A549 (cell line): ENCODE results near the gene POPDC3. TPM values are rescaled to one million over a fixed set of nuclear protein-coding genes. Genes with fewer than 3 reads are reported as not detected.

Experiments used
- ATAC-seq, 2 experiments: fragments of 200-7000 bp in 1 of 2; fragments of >200 bp in 1 of 2; cut with Nextera tagmentation in 1 of 2; cut with Tn5 transposase in 1 of 2; 3 replicates each; pipeline versions ENCODE4 v1.8.0 to v1.9.1; 2018 to 2020; ENCODE audit warnings: mild to moderate bottlenecking in 1 of 2, moderate library complexity in 1 of 2
- CTCF ChIA-PET: fragments of 300-600 bp; sonication (Branson Sonifier 250); formaldehyde crosslinking; extraction: SDS; loops from one replicate; lab custom pipeline; 2021; ENCODE audit warnings: antibody characterized with exemption, inconsistent platforms; lab: Yijun Ruan, JAX
- POLR2A ChIA-PET: fragments of 350-600 bp; formaldehyde crosslinking; extraction: SDS; loops from one replicate; lab custom pipeline; 2021; ENCODE audit warnings: antibody characterized with exemption, inconsistent platforms; lab: Yijun Ruan, JAX
- DNase-seq, 2 experiments: peaks; one replicate each; pipeline versions ENCODE4 v3.0.0 to v3.0.0-alpha.2; 2011 to 2016; ENCODE audit warnings: low read depth in 1 of 2, low spot score in 1 of 2
- FAIRE-seq: peaks from 2 replicates; lab custom pipeline; 2011; peaks lifted over from hg19 to GRCh38; lab: Jason Lieb, UNC
- H3K27ac ChIP-seq, 2 experiments: fragments of >200 bp; sonication (Bioruptor Twin); formaldehyde crosslinking; 3 replicates each; pipeline ENCODE4 v1.5.1; 2016 to 2017
- H3K4me1 ChIP-seq: fragments of >200 bp; sonication (Bioruptor Twin); formaldehyde crosslinking; 3 replicates; pipeline ENCODE4 v1.6.1; 2016
- H3K4me2 ChIP-seq: fragments of >200 bp; sonication (Bioruptor Twin); formaldehyde crosslinking; 3 replicates; pipeline ENCODE4 v1.6.1; 2016
- H3K4me3 ChIP-seq: fragments of >200 bp; sonication (Bioruptor Twin); formaldehyde crosslinking; 3 replicates; pipeline ENCODE4 v1.5.1; 2016
- H3K9me3 ChIP-seq: fragments of >200 bp; sonication (Bioruptor Twin); formaldehyde crosslinking; 3 replicates; pipeline ENCODE4 v1.6.1; 2016
- BHLHE40 ChIP-seq: IDR thresholded peaks from 2 replicates; pipeline ENCODE4 v1.6.1; 2012; ENCODE audit warnings: low read depth, low read length, inconsistent platforms
- CHD4 ChIP-seq: fragments of 200-600 bp; sonication (generic); IDR thresholded peaks from 2 replicates; pipeline ENCODE4 v1.6.1; 2016; ENCODE audit warnings: antibody characterized with exemption, mild to moderate bottlenecking, borderline replicate concordance
- E2F6 ChIP-seq: IDR thresholded peaks from 2 replicates; pipeline ENCODE4 v1.6.1; 2012; ENCODE audit warnings: low read depth, borderline replicate concordance
- EHMT2 ChIP-seq: fragments of 200-600 bp; sonication (generic); IDR thresholded peaks from 2 replicates; pipeline ENCODE4 v1.6.1; 2016; ENCODE audit warnings: antibody characterized with exemption, low read depth, mild to moderate bottlenecking, moderate library complexity
- ELK1 ChIP-seq: fragments of 150-350 bp; IDR thresholded peaks from 2 replicates; pipeline ENCODE4 v1.6.1; 2014; ENCODE audit warnings: low read depth, mild to moderate bottlenecking, low read length
- EP300 ChIP-seq, 2 experiments: fragments of >200 bp; sonication (Bioruptor Twin); formaldehyde crosslinking; IDR thresholded peaks; 2 replicates in 1 of 2; 3 replicates in 1 of 2; pipeline ENCODE4 v1.6.1; 2016 to 2017
- ESRRA ChIP-seq: fragments of 150-350 bp; IDR thresholded peaks from 2 replicates; pipeline ENCODE4 v1.6.1; 2014; ENCODE audit warnings: mild to moderate bottlenecking, low read length, borderline replicate concordance
- FOXS1 ChIP-seq: fragments of 250-450 bp; sonication (Bioruptor Pico); IDR thresholded peaks from 2 replicates; pipeline ENCODE4 v1.5.0; 2020; ENCODE audit warnings: mild to moderate bottlenecking, moderate library complexity
- HDAC2 ChIP-seq: fragments of 200-600 bp; sonication (generic); IDR thresholded peaks from 2 replicates; pipeline ENCODE4 v1.6.1; 2016
- HEYL ChIP-seq: fragments of 250-450 bp; sonication (Bioruptor Pico); IDR thresholded peaks from 2 replicates; pipeline ENCODE4 v1.8.0; 2021; ENCODE audit warnings: mild to moderate bottlenecking, moderate library complexity
- KDM1A ChIP-seq: fragments of 200-600 bp; sonication (generic); IDR thresholded peaks from 2 replicates; pipeline ENCODE4 v1.6.1; 2016; ENCODE audit warnings: low read depth, mild to moderate bottlenecking
- MAFK ChIP-seq: fragments of 450-650 bp; IDR thresholded peaks from 2 replicates; pipeline ENCODE4 v1.6.1; 2014; ENCODE audit not compliant: partially characterized antibody
- MAZ ChIP-seq: fragments of 150-350 bp; IDR thresholded peaks from 2 replicates; pipeline ENCODE4 v1.6.1; 2014; ENCODE audit warnings: antibody characterized with exemption, low read depth, low read length, borderline replicate concordance
- MYC ChIP-seq: IDR thresholded peaks from 2 replicates; pipeline ENCODE4 v1.6.1; 2012; ENCODE audit warnings: mild to moderate bottlenecking, inconsistent platforms, low read length, improper control_type of control experiment, borderline replicate concordance
- NFE2L2 ChIP-seq: fragments of 150-350 bp; conservative IDR thresholded peaks from 2 replicates; pipeline ENCODE4 v1.6.1; 2014; ENCODE audit warnings: low read length
- NPAS2 ChIP-seq: fragments of 250-450 bp; sonication (Bioruptor Pico); IDR thresholded peaks from 2 replicates; pipeline ENCODE4 v1.8.0; 2022; ENCODE audit warnings: mild to moderate bottlenecking, moderate library complexity, borderline replicate concordance
- NR3C1 ChIP-seq: fragments of >200 bp; sonication (Bioruptor Twin); formaldehyde crosslinking; IDR thresholded peaks from 3 replicates; pipeline ENCODE4 v1.6.1; 2017
- PBX3 ChIP-seq: IDR thresholded peaks from 2 replicates; pipeline ENCODE4 v1.6.1; 2012
- SREBF2 ChIP-seq: fragments of 450-650 bp; IDR thresholded peaks from 2 replicates; pipeline ENCODE4 v1.6.1; 2014; ENCODE audit warnings: mild to moderate bottlenecking, moderate library complexity
- TP53 ChIP-seq: fragments of 250-450 bp; sonication (Bioruptor Pico); IDR thresholded peaks from 2 replicates; pipeline ENCODE4 v1.5.0; 2021; ENCODE audit warnings: mild to moderate bottlenecking, moderate library complexity
- ZNF302 ChIP-seq: fragments of 250-450 bp; sonication (Bioruptor Pico); IDR thresholded peaks from 2 replicates; pipeline ENCODE4 v1.9.0; 2021; ENCODE audit warnings: inconsistent platforms, mild to moderate bottlenecking, moderate library complexity
- WGBS: methylation state at CpG from one replicate; pipeline ENCODE4 v1.1.6; 2017; ENCODE audit errors: missing lambda C conversion rate; 5-methylcytosine and 5-hydroxymethylcytosine counted together
- polyA plus RNA-seq, 4 experiments: library from polyadenylated mRNA; depleted of rRNA in 3 of 4; stranded (reverse); fragments of >200 nt; fragmentation: RNase III in 1 of 4; extraction: RNeasy Plus Mini Kit Qiagen cat#74134 plus additional on column Dnase treatment in 1 of 4; gene quantifications; 2 replicates in 3 of 4; 3 replicates in 1 of 4; pipeline ENCODE4 v1.2.3, GENCODE V29; 2011 to 2017
- TF ChIP-seq, protein P1 (sequence below): IDR thresholded peaks from 2 replicates; pipeline ENCODE4 v1.6.1; 2012

Gene POPDC3
- polyA plus RNA-seq, 2 of the 4 experiments (the other 2 are of a cell fraction), result 19.7 to 54.9 TPM

DNA sequence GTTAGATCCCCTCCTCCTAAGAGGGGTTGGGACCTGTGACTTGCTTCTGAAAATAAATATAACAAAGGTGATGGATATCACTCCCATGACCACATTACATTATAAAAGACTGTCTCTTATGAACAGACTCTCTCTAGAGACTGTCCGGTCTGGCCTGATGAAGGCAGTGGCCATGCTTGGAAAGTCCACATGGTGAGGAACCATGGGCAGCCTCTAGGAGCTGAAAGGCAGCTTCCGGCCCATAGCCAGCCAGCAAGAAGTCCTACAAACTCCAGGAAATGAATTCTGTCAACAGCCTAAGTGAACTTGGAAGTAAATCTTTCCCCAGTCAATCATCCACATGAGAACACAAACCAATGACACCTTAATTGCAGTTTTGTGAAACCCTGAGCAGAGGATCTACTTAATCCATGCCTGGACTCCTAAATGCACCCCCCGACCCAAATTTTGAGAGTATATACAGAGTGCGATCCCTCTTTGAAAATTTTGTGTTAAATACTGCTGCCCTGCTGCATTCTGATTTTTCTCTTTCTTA lies 2.2 kb upstream of the POPDC3 start (continued):
- TF ChIP-seq ELK1 (no peak), ZNF302 (CRISPR knock-in tag) (no peak), EP300 (IDR thresholded peaks at IDR 0.05) (no peak), BHLHE40 (no peak), EHMT2 (no peak), TP53 (CRISPR knock-in tag) (no peak)
- TF ChIP-seq, protein P1, sequence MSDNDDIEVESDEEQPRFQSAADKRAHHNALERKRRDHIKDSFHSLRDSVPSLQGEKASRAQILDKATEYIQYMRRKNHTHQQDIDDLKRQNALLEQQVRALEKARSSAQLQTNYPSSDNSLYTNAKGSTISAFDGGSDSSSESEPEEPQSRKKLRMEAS, result no peak

DNA sequence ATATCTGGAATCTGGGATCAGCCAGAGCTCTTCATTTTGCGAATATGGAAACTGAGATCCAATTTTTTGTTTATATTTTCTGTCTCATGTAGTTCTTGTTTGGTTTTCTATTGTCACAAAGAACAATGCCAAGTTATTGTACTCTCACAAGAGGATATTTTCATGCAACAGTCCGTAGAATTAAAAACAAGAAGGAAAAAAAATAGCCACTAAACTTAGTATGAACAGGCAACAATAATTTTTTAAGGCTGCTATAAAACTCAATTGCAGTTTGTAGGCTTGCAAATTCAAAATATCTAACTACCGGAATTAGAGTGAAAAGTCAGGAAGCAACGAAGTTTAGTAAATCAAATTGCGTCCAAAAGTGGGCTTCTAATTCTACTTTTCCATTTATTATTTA lies 1.2 kb downstream of the POPDC3 start:
- Histone ChIP-seq H3K4me1 (peaks cover 22% of the 10 kb centered on the region; the same call in 2 of the 3 replicates), H3K4me2 (peak overlapping the region; percentile 82), H3K9me3 (no peaks in the 10 kb centered on the region), H3K4me3 (peak overlapping the region; percentile 66), H3K27ac (peak overlapping the region; percentile 85 to 99)
- no peak for DNase-seq
- FAIRE-seq, result no peak
- TF ChIP-seq ELK1, result no peak
- no peak for TF ChIP-seq KDM1A
- TF ChIP-seq ESRRA, result no peak
- TF ChIP-seq NPAS2 (CRISPR knock-in tag), result no peak
- TF ChIP-seq HDAC2, result no peak
- TF ChIP-seq EP300 (IDR thresholded peaks at IDR 0.05), result no peak
- no peak for TF ChIP-seq MAZ
- TF ChIP-seq SREBF2, result no peak
- TF ChIP-seq BHLHE40, result no peak
- no peak for ATAC-seq
- ChIA-PET CTCF (interaction anchor here (1.4 kb wide), 1 partner anchor 31 kb away, joined by 3 read pairs; no protein-coding TSS in a partner anchor), POLR2A (no interaction called here)
- WGBS, result 11% methylated on average over 5 of the region's 5 CpGs

- peaks cover 22% of the 10 kb centered on the region; the same call in 2 of the 3 replicates for H3K4me1 ChIP-seq
- 0% methylated on average over 1 of the region's 1 CpG for WGBS
- peak in 1 of 2 experiments; percentile 34 for DNase-seq
- peak overlapping the region; percentile 85 to 99 for H3K27ac ChIP-seq
- H3K4me3 ChIP-seq, result peak overlapping the region; percentile 66
- no peaks in the 10 kb centered on the region for H3K9me3 ChIP-seq
- ChIA-PET POLR2A (no interaction called here), CTCF (interaction anchor here (1.4 kb wide), 1 partner anchor 32 kb away, joined by 3 read pairs; no protein-coding TSS in a partner anchor)
- no peak for ATAC-seq
- TF ChIP-seq NFE2L2, result 0 out of 2 replicates have a peak, but pooled peaks have one; percentile 36
- no peak for TF ChIP-seq CHD4
- TF ChIP-seq HDAC2, result no peak
- TF ChIP-seq MYC, result no peak
- TF ChIP-seq NR3C1, result no peak
- peak; percentile 76 for TF ChIP-seq MAFK
- FAIRE-seq, result no peak
- H3K4me2 ChIP-seq, result peak overlapping the region; percentile 82
Measured at GRCh38 chr6:105178110-105178509, 1.7 kb downstream of the POPDC3 start.

DNA sequence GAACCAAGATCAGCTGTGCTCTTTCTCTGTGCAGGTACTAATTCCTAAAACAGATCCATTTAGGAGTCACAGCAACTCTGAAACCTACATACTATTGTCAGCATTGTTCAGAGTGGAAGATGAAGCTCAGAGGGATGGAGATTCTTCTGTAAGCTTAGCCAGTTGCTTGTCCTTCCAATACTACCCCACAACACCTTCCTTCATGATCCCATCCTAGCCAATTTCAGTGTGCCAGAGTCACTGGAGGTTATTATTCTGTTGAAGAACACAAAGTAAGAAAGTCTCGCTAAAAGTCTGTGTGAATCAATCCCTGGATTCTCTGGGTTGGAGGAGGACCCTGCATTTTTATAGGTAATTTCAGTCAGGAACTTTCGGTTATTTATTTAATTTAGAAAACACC lies 2.3 kb downstream of the POPDC3 start:
- ATAC-seq, result no peak
- Histone ChIP-seq H3K9me3 (no peaks in the 10 kb centered on the region), H3K4me3 (peak overlapping the region; percentile 66; the same call in 1 of the 3 replicates), H3K4me1 (peaks cover 22% of the 10 kb centered on the region; the same call in 2 of the 3 replicates), H3K27ac (peak overlapping the region; percentile 85 to 99), H3K4me2 (peak overlapping the region; percentile 82)
- FAIRE-seq, result no peak
- CTCF ChIA-PET, result no interaction called here
- TF ChIP-seq HEYL (CRISPR knock-in tag), result no peak
- no peak for TF ChIP-seq PBX3
- TF ChIP-seq E2F6, result no peak
- no peak for TF ChIP-seq ESRRA
- no peak for TF ChIP-seq FOXS1
- POLR2A ChIA-PET, result no interaction called here
- WGBS, result 66% methylated on average over 2 of the region's 2 CpGs
- DNase-seq, result no peak
